ENCODE measurements around the gene PINLYP.

Gene PINLYP

GRCh38 chr19:43569657-43570056 lies 5.9 kb upstream of the PINLYP start:
- TF ChIP-seq CTCF (IDR thresholded peaks at IDR 0.05; ENCODE audit: insufficient read depth, low read length) (no peak), REST (IDR thresholded peaks at IDR 0.05; ENCODE audit: insufficient replicate concordance, low read depth) (no peak), SPI1 (IDR thresholded peaks at IDR 0.05; ENCODE audit: borderline replicate concordance, low read depth) (no peak), GABPA (IDR thresholded peaks at IDR 0.05; ENCODE audit: low read depth) (no peak), POLR2AphosphoS5 (IDR thresholded peaks at IDR 0.05; ENCODE audit: low read depth) (no peak)
- no peaks in the 10 kb centered on the region for H3K27me3 ChIP-seq (ENCODE audit: insufficient read depth, poor library complexity, severe bottlenecking)
- DNase-seq (ENCODE audit: low read depth in 1 of 2, low spot score in 1 of 2): no peak
- H3K27ac ChIP-seq (replicated peaks): no peak overlapping the region
- no peak overlapping the region for H3K4me3 ChIP-seq (replicated peaks; ENCODE audit: insufficient read depth, low read length)

- Histone ChIP-seq H3K4me3 (replicated peaks; ENCODE audit: insufficient read depth, low read length) (no peak overlapping the region), H3K27ac (replicated peaks) (no peak overlapping the region), H3K27me3 (ENCODE audit: insufficient read depth, poor library complexity, severe bottlenecking) (no peaks in the 10 kb centered on the region)
- peak; percentile 46; the same call in 1 of the 2 replicates for TF ChIP-seq POLR2AphosphoS5 (IDR thresholded peaks at IDR 0.05; ENCODE audit: low read depth)
- TF ChIP-seq REST (IDR thresholded peaks at IDR 0.05; ENCODE audit: insufficient replicate concordance, low read depth): no peak
- peak in 1 of 2 experiments; percentile 5 for DNase-seq (ENCODE audit: low read depth in 1 of 2, low spot score in 1 of 2)
These were observed 5.3 kb upstream of the PINLYP start for GRCh38 chr19:43570174-43570791.

- no peak for DNase-seq (ENCODE audit: low read depth in 1 of 2, low spot score in 1 of 2)
- H3K27ac ChIP-seq (replicated peaks): no peak overlapping the region
These were observed 3.4 kb upstream of the PINLYP start for GRCh38 chr19:43572171-43572588.

More at GRCh38 chr19:43572171-43572588, 3.4 kb upstream of the PINLYP start:
- TF ChIP-seq CTCF (IDR thresholded peaks at IDR 0.05; ENCODE audit: insufficient read depth, low read length) (no peak), POLR2AphosphoS5 (IDR thresholded peaks at IDR 0.05; ENCODE audit: low read depth) (no peak)
- Histone ChIP-seq H3K4me3 (replicated peaks; ENCODE audit: insufficient read depth, low read length) (no peak overlapping the region), H3K27me3 (ENCODE audit: insufficient read depth, poor library complexity, severe bottlenecking) (no peaks in the 10 kb centered on the region)
